Activated effector memory CD4-positive, alpha-beta T cell treated with anti-CD3 and anti-CD28 coated beads, Interleukin-2, amount 50 U/mL, for 16 hours (primary cell): Measurements from ENCODE around the gene ZNF565.
"Not testable (repeated sequence)": the region's sequence is repeated elsewhere in the genome, so short reads cannot be mapped to it uniquely, and the experiment has no call there.

Experiments used
- DNase-seq: peaks from one replicate; pipeline ENCODE4 v3.0.0-alpha.2; 2020

Gene ZNF565

GRCh38 chr19:36210497-36210896 is 4.0 kb downstream of the ZNF565 start:
- DNase-seq = no peak

- DNase-seq = no peak
Measured at GRCh38 chr19:36209372-36209771, 5.1 kb downstream of the ZNF565 start.

GRCh38 chr19:36207605-36208252 is 6.7 kb downstream of the ZNF565 start:
- DNase-seq = no peak

GRCh38 chr19:36203293-36203692 is 11.2 kb downstream of the ZNF565 start:
- no peak for DNase-seq

GRCh38 chr19:36201684-36202083 is 12.8 kb downstream of the ZNF565 start:
- DNase-seq = no peak

GRCh38 chr19:36198119-36198518 is 16.3 kb downstream of the ZNF565 start:
- DNase-seq = no peak

- no peak for DNase-seq
Measured at GRCh38 chr19:36196249-36196648, 18.2 kb downstream of the ZNF565 start.

- DNase-seq = not testable (repeated sequence)
Measured at GRCh38 chr19:36186722-36187121, 27.7 kb downstream of the ZNF565 start.

- DNase-seq = no peak
Measured at GRCh38 chr19:36183245-36183628, 31.2 kb downstream of the ZNF565 start.

- no peak for DNase-seq
Measured at GRCh38 chr19:36182612-36183244, 31.7 kb downstream of the ZNF565 start.

GRCh38 chr19:36179077-36179476 is 35.4 kb downstream of the ZNF565 start:
- DNase-seq = not testable (repeated sequence)

GRCh38 chr19:36173846-36174245 is 40.6 kb downstream of the ZNF565 start:
- DNase-seq = not testable (repeated sequence)

GRCh38 chr19:36172852-36173251 is 41.6 kb downstream of the ZNF565 start:
- no peak for DNase-seq

GRCh38 chr19:36169084-36169760 is 45.2 kb downstream of the ZNF565 start:
- no peak for DNase-seq

- no peak for DNase-seq
Measured at GRCh38 chr19:36163813-36164212, 50.7 kb downstream of the ZNF565 start.

- no peak for DNase-seq
Measured at GRCh38 chr19:36160821-36161596, 53.5 kb downstream of the ZNF565 start.

GRCh38 chr19:36153126-36153525 is 61.3 kb downstream of the ZNF565 start:
- no peak for DNase-seq

GRCh38 chr19:36152352-36153091 is 61.9 kb downstream of the ZNF565 start, which contains the start of gene COX7A1:
Gene COX7A1 (minus strand): TSS chr19:36152447. CDS start chr19:36152407, 40 bp downstream.
- DNase-seq = no peak

GRCh38 chr19:36152019-36152351 is 62.5 kb downstream of the ZNF565 start:
- DNase-seq = no peak

GRCh38 chr19:36151144-36152018 is 63.1 kb downstream of the ZNF565 start:
- no peak for DNase-seq

- DNase-seq = no peak
Measured at GRCh38 chr19:36150586-36150985, 63.9 kb downstream of the ZNF565 start.
